GM18909 (cell line): ENCODE results near the gene IQCH.

ENCODE experiments used
- ATAC-seq: cut with Tn5 transposase; IDR thresholded peaks from one replicate; pipeline ENCODE4 v1.9.1; 2021; ENCODE audit warnings: mild to moderate bottlenecking; ENCODE audit not compliant: unreplicated experiment, poor library complexity

IQCH gene

GRCh38 chr15:67515557-67515956 is 261.0 kb downstream of the IQCH start:
- ATAC-seq = no peak

DNA sequence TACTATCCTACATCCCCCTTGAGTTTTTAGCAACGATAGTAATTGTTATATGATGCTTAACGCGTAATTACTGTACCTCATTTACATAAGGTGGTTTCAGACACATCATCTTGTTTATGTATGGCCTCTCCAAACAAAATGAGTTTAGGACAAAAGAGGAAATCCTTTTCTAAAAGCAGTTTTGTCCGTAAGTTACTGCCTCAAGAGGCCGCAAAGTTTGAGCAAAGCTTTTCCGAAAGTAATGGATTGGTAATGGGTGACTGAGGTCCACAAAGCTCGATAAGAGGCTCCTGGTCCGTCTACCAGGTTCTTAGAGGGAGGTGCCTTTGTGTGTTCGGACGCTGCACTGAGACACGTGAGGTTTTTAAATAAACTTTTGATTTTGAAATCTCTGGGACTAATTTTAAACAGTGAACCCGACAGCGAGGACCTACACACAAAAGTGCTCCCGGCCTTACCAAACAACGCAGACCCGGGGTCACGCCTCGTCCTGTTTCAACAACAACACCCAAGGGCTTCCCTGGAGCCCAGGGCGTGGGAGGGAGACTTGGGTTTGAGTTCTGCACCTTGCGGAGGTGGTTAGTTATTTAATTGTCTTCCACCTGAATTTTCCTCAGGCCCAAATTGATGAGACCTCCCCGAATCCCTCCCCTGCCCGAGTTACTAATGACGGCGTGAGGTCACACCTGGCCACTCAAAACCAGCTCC is 265.9 kb downstream of the IQCH start:
- ATAC-seq = peak; percentile 6

DNA sequence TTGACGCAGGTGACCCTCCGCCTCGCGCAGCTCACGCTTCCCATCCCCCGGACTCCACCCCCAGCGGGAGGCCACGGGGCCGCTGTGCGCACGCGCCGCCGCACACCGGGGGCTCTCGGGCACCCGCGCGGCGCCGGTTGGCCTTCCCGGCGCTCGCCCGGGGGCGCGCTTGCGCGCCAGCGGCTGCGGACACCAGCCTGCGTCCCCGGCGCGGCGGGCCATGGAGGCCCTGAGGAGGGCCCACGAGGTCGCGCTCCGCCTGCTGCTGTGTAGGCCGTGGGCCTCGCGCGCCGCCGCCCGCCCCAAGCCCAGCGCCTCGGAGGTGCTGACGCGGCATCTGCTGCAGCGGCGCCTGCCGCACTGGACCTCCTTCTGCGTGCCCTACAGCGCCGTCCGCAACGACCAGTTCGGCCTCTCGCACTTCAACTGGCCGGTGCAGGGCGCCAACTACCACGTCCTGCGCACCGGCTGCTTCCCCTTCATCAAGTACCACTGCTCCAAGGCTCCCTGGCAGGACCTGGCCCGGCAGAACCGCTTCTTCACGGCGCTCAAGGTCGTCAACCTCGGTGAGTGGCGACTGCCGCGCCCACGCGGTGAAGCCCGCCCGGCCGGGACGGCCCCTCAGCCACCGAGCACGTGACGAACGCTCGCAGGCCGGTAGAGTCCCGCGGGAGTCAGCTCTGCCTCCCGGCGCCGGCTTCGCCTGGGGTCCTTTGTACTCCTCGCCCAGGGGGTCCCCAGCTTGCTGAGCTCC is 266.6 kb downstream of the IQCH start, which contains the start of gene C15orf61:
TSS of gene C15orf61 (plus strand) at position 103 of the 754 bp plus-strand sequence. CDS start at position 221, 118 bp downstream.
- ATAC-seq = peak; percentile 80

DNA sequence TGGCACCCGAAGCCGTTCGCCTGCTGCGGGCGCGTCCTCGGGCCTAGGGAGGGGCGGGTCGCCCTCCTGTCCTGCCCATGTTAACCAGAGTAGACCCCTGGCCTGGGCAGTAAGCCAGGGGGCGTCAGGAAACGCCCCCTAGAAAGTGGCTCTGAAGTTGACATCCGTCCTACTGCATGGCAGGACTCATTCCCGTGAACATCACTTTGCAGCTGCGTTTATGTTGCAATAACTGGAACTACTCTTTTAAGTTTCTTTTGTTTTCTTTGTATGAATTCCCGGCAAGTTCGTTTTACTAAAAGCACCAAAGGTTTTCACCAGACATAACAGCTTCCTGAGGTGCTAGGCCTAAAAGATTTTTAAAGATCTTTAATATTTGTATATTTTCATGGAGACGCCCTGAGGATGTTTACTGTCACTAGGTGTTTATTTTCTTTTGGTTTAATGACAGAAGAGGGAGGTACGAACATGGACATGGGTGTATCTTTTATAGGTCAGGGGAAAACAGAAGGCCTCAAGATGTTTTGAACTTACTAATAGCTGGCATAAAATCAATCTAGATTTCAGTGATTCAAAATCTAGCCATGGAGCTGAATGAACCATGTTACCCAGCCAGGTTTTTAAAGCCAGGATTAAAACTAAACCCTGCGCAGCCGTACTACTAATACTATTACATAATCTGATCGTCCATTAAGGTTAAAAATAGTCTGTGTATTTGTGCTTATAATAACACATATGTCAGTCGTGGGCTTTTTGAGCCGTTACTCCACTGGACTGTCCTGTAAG is 267.4 kb downstream of the IQCH start:
- no peak for ATAC-seq

DNA sequence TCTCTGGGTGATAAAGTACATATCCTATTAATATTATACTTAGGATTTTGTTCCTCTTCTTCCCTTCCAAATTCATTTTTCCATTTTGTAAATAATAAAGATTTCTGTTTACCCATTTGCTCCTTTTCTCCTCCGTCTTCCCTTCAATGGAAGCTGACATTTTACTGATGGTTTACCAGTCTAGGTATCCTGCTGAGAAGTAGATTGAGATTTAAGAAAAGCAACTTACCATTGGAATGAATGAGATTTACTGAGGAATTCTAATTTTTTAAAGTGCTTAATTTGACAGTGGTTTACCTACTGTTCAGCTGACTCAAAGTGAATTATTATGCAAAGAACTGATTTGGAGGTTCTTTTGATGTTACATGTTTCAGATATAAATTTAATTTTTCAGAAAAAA is 268.7 kb downstream of the IQCH start:
- ATAC-seq = no peak

DNA sequence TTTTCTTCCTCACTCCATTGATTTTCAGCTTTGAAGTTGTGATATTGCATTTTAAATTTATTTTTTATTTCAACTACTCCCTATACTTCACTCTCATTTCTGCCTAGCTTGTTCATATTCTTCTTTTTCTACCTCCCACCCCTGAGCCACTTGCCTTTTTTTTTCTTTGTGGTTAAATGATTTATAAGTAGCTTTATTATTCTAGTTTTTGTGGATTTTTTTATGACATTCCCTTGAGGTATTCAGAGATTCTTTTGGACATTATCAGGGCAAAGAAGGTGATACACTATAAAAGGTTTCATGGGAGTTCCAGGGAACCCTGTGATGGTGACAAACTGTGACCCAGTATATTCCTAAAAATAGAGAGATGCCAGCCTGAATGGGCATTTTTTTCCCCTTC is 269.6 kb downstream of the IQCH start:
- no peak for ATAC-seq

- ATAC-seq = no peak
Observed at GRCh38 chr15:67528513-67528912, 273.9 kb downstream of the IQCH start.

DNA sequence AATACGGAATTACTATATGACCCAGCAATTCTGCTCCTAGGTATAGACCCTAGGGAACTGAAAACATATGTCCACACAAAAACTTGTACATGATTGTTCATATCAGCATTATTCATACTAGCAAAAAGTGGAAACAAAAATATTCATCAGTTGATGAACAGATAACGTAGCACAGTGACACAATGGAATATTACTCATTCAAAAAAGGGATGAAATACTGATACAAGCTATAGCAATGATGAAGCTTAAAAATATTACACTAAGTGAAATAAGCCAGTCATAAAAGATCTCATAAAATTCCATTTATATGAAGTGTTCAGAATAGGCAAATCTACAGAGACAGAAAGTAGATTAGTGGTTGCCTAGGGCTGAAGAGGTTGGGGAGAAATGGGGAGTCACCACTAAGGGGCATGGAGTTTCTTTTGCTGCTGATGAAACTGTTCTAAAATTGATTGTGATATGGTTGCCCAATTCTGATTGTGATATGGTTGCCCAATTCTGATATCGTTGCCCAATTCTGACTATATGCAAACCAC is 276.9 kb downstream of the IQCH start:
- no peak for ATAC-seq

GRCh38 chr15:67533873-67534272 is 279.3 kb downstream of the IQCH start:
- no peak for ATAC-seq

DNA sequence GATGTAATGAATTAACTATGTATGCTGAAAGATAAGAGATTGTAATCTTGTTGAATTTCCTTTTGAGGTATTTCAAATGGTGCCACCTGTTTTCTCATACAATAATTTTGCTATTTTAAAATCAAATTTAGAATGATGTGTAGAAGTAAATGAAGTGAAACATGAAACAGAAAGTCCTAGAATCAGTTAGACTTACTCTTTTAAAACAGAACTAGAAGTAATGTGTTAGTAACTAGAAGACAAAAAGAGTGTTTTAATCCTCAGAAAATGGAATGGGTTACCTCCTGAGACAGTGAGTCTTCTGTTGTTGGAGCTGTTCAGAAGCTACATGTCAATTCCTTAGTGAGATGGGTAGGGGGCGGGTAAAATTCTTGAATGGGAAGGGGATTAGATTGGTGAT is 279.8 kb downstream of the IQCH start:
- ATAC-seq = no peak

DNA sequence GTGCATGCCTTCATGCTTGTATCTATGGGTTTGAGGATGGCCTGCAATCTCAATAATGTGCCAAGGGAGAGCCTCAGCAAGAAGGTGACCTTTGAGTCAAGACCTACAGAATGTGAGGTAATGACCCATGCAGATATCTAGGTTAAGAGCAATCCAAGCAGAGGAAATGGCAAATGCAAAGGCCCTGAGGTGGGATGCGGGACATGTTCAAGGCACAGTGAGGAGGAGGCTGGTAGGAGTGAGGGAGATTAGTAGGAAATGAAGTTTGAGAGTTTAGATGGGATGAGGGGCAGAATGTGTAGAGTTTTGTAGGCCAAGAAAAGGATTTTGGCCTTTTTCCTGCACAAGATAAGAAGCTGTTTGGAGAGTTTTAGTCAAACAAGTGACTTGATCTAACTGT is 283.2 kb downstream of the IQCH start:
- no peak for ATAC-seq

- ATAC-seq = peak; percentile 49
Observed at GRCh38 chr15:67542420-67543347, 288.1 kb downstream of the IQCH start, which contains the start of gene MAP2K5. Gene MAP2K5 (plus strand): TSS chr15:67542703. CDS start chr15:67543336, 633 bp downstream.

GRCh38 chr15:67543348-67543718 is 288.7 kb downstream of the IQCH start:
- no peak for ATAC-seq

DNA sequence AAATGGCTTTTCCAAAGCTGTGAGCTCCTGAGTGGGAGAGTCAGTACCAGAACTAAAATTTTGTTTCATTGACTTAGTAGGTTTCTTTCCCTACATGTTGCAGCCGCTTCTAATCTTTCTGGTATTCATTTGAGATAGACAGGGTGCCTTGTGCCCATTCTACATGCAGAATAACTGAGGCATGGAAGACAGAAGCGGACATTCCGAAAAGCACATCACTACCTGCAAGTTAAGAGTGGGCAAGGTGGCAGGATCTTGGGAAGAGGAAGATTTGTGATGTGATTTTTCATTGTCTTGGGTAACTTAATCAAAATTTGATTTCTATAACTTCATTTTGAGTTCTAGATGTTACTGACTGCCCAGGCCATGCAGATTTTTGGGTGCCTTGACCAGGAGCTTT is 289.9 kb downstream of the IQCH start:
- no peak for ATAC-seq

DNA sequence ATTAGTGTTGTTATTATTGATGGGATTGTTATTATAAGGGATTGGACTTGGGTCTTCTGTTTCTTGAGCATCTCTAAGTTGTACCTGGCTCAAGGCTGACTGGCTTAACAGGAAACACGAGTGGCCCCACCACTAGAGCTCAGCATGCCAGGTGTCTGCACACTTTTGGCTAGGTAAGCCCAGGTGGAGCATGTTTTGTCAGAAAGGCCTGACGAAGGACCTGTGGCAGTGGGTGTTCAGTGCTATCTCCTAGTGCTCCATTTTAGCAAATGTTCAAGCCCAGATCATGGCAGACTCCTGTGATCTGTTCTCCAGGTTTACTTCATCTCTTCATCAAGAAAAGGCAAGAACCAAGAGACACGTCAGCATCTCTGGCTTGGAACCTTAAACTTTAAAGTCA is 291.3 kb downstream of the IQCH start:
- ATAC-seq = no peak

GRCh38 chr15:67547064-67547463 is 292.5 kb downstream of the IQCH start:
- ATAC-seq = no peak

DNA sequence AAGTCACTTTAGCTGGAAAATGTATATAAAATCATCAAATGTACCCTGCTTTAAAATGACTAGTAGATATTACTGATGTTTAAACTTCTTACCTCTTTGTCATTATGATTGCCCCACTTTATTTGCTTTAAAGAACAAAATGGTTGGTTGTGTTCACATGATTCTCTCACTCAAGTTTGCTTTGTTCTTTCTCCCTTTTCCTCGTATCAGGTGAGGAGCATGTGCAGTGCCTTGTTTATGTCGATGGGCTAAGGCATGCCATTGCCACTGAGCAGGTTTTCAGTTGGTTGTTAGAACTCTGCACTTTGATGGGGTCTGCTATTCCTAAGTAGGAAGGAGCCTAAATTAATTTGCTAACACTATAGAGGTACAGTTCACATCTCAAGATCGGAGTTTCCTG is 293.2 kb downstream of the IQCH start:
- ATAC-seq = no peak

- no peak for ATAC-seq
Observed at GRCh38 chr15:67548236-67548852, 293.8 kb downstream of the IQCH start.
